ENCODE measurements around the gene CIRBP.
A peak's percentile ranks its signal among the peaks of the same experiment; 100 is the strongest.

CIRBP gene

GRCh38 chr19:1269478-1270212 lies 513 bp downstream of the CIRBP start:
- Histone ChIP-seq H3K27me3 (ENCODE audit: control insufficient read depth, insufficient read depth, low read length) (no peaks in the 10 kb centered on the region), H3K4me3 (ENCODE audit: low read length) (peak overlapping the region; percentile 83), H3K4me2 (ENCODE audit: low read length) (peak overlapping the region; percentile 100), H3K9me3 (replicated peaks; ENCODE audit: low read length) (no peaks in the 10 kb centered on the region), H3K36me3 (ENCODE audit: insufficient read depth, low read length) (peaks cover 40% of the 10 kb centered on the region), H3K4me1 (ENCODE audit: control insufficient read depth, insufficient read depth, low read length) (peaks cover 81% of the 10 kb centered on the region), H3K9ac (ENCODE audit: low read depth, low read length) (peak overlapping the region; percentile 96)

- H3K4me3 ChIP-seq (ENCODE audit: low read length) = peak overlapping the region; percentile 83
- H3K36me3 ChIP-seq (ENCODE audit: insufficient read depth, low read length) = peaks cover 45% of the 10 kb centered on the region
- no peaks in the 10 kb centered on the region for H3K27me3 ChIP-seq (ENCODE audit: control insufficient read depth, insufficient read depth, low read length)
- H3K9ac ChIP-seq (ENCODE audit: low read depth, low read length) = peak overlapping the region; percentile 96
- H3K4me1 ChIP-seq (ENCODE audit: control insufficient read depth, insufficient read depth, low read length) = peaks cover 80% of the 10 kb centered on the region
- H3K9me3 ChIP-seq (replicated peaks; ENCODE audit: low read length) = no peaks in the 10 kb centered on the region
- peak overlapping the region; percentile 100 for H3K4me2 ChIP-seq (ENCODE audit: low read length)
Observed at GRCh38 chr19:1270213-1270853, 1.2 kb downstream of the CIRBP start.

GRCh38 chr19:1270854-1271527 lies 1.9 kb downstream of the CIRBP start:
- H3K27me3 ChIP-seq (ENCODE audit: control insufficient read depth, insufficient read depth, low read length) = no peaks in the 10 kb centered on the region
- peaks cover 45% of the 10 kb centered on the region for H3K36me3 ChIP-seq (ENCODE audit: insufficient read depth, low read length)
- peak overlapping the region; percentile 96 for H3K9ac ChIP-seq (ENCODE audit: low read depth, low read length)
- peak overlapping the region; percentile 100 for H3K4me2 ChIP-seq (ENCODE audit: low read length)
- H3K9me3 ChIP-seq (replicated peaks; ENCODE audit: low read length) = no peaks in the 10 kb centered on the region
- peaks cover 77% of the 10 kb centered on the region for H3K4me1 ChIP-seq (ENCODE audit: control insufficient read depth, insufficient read depth, low read length)
- peak overlapping the region; percentile 83 for H3K4me3 ChIP-seq (ENCODE audit: low read length)

GRCh38 chr19:1271528-1272422 lies 2.6 kb downstream of the CIRBP start:
- peaks cover 81% of the 10 kb centered on the region for H3K4me1 ChIP-seq (ENCODE audit: control insufficient read depth, insufficient read depth, low read length)
- H3K4me2 ChIP-seq (ENCODE audit: low read length) = peak overlapping the region; percentile 100
- peaks cover 45% of the 10 kb centered on the region for H3K36me3 ChIP-seq (ENCODE audit: insufficient read depth, low read length)
- peak overlapping the region; percentile 83 for H3K4me3 ChIP-seq (ENCODE audit: low read length)
- H3K27me3 ChIP-seq (ENCODE audit: control insufficient read depth, insufficient read depth, low read length) = no peaks in the 10 kb centered on the region
- H3K9me3 ChIP-seq (replicated peaks; ENCODE audit: low read length) = no peaks in the 10 kb centered on the region
- H3K9ac ChIP-seq (ENCODE audit: low read depth, low read length) = peak overlapping the region; percentile 96

- Histone ChIP-seq H3K4me2 (ENCODE audit: low read length) (peak overlapping the region; percentile 100), H3K9ac (ENCODE audit: low read depth, low read length) (no peak overlapping the region), H3K9me3 (replicated peaks; ENCODE audit: low read length) (no peaks in the 10 kb centered on the region), H3K27me3 (ENCODE audit: control insufficient read depth, insufficient read depth, low read length) (no peaks in the 10 kb centered on the region), H3K4me3 (ENCODE audit: low read length) (peak overlapping the region; percentile 83), H3K4me1 (ENCODE audit: control insufficient read depth, insufficient read depth, low read length) (peaks cover 75% of the 10 kb centered on the region), H3K36me3 (ENCODE audit: insufficient read depth, low read length) (peaks cover 51% of the 10 kb centered on the region)
Observed at GRCh38 chr19:1272423-1273262, 3.5 kb downstream of the CIRBP start.

GRCh38 chr19:1273263-1274041 lies 4.3 kb downstream of the CIRBP start:
- Histone ChIP-seq H3K9me3 (replicated peaks; ENCODE audit: low read length) (no peaks in the 10 kb centered on the region), H3K27me3 (ENCODE audit: control insufficient read depth, insufficient read depth, low read length) (no peaks in the 10 kb centered on the region), H3K4me3 (ENCODE audit: low read length) (no peak overlapping the region), H3K4me2 (ENCODE audit: low read length) (peak overlapping the region; percentile 96), H3K9ac (ENCODE audit: low read depth, low read length) (no peak overlapping the region), H3K4me1 (ENCODE audit: control insufficient read depth, insufficient read depth, low read length) (peaks cover 67% of the 10 kb centered on the region), H3K36me3 (ENCODE audit: insufficient read depth, low read length) (peaks cover 51% of the 10 kb centered on the region)

- H3K9me3 ChIP-seq (replicated peaks; ENCODE audit: low read length) = no peaks in the 10 kb centered on the region
- peak overlapping the region; percentile 96 for H3K4me2 ChIP-seq (ENCODE audit: low read length)
- no peaks in the 10 kb centered on the region for H3K27me3 ChIP-seq (ENCODE audit: control insufficient read depth, insufficient read depth, low read length)
- peaks cover 63% of the 10 kb centered on the region for H3K4me1 ChIP-seq (ENCODE audit: control insufficient read depth, insufficient read depth, low read length)
- H3K36me3 ChIP-seq (ENCODE audit: insufficient read depth, low read length) = peaks cover 58% of the 10 kb centered on the region
- peak overlapping the region; percentile 76 for H3K4me3 ChIP-seq (ENCODE audit: low read length)
- peak overlapping the region; percentile 92 for H3K9ac ChIP-seq (ENCODE audit: low read depth, low read length)
Observed at GRCh38 chr19:1274081-1274851, 5.1 kb downstream of the CIRBP start.

GRCh38 chr19:1274852-1275259 lies 5.7 kb downstream of the CIRBP start:
- H3K4me2 ChIP-seq (ENCODE audit: low read length) = peak overlapping the region; percentile 96
- peak overlapping the region; percentile 92 for H3K9ac ChIP-seq (ENCODE audit: low read depth, low read length)
- no peaks in the 10 kb centered on the region for H3K27me3 ChIP-seq (ENCODE audit: control insufficient read depth, insufficient read depth, low read length)
- no peaks in the 10 kb centered on the region for H3K9me3 ChIP-seq (replicated peaks; ENCODE audit: low read length)
- H3K4me3 ChIP-seq (ENCODE audit: low read length) = peak overlapping the region; percentile 76
- peaks cover 61% of the 10 kb centered on the region for H3K4me1 ChIP-seq (ENCODE audit: control insufficient read depth, insufficient read depth, low read length)
- peaks cover 62% of the 10 kb centered on the region for H3K36me3 ChIP-seq (ENCODE audit: insufficient read depth, low read length)

- Histone ChIP-seq H3K9ac (ENCODE audit: low read depth, low read length) (peak within 1 kb of the TSS; percentile 92), H3K4me2 (ENCODE audit: low read length) (peak within 1 kb of the TSS; percentile 96), H3K36me3 (ENCODE audit: insufficient read depth, low read length) (peaks cover 66% of the 10 kb centered on the region), H3K4me3 (ENCODE audit: low read length) (peak within 1 kb of the TSS; percentile 76), H3K9me3 (replicated peaks; ENCODE audit: low read length) (no peaks in the 10 kb centered on the region), H3K27me3 (ENCODE audit: control insufficient read depth, insufficient read depth, low read length) (no peaks in the 10 kb centered on the region), H3K4me1 (ENCODE audit: control insufficient read depth, insufficient read depth, low read length) (peaks cover 56% of the 10 kb centered on the region)
Observed at GRCh38 chr19:1275260-1275975, 6.3 kb downstream of the CIRBP start, which contains the start of gene FAM174C. Gene FAM174C (plus strand): TSS chr19:1275530. CDS start chr19:1275550, 20 bp downstream.

Measured in skeletal muscle satellite cell (primary cell).